Endothelial cell of umbilical vein (primary cell): Measurements from ENCODE around the gene ACSL6.

Source experiments
- EZH2 ChIP-seq: IDR thresholded peaks from 2 replicates; pipeline ENCODE4 v1.6.1; 2012; ENCODE audit warnings: borderline replicate concordance, low read depth, mild to moderate bottlenecking, moderate library complexity, low read length, inconsistent platforms; ENCODE audit not compliant: severe bottlenecking
- GATA2 ChIP-seq: IDR thresholded peaks from 2 replicates; pipeline ENCODE4 v1.7.0; 2011; ENCODE audit warnings: low read depth, mild to moderate bottlenecking, moderate library complexity, mixed read lengths, low read length; ENCODE audit not compliant: insufficient read length, insufficient read depth
- JUN ChIP-seq: IDR thresholded peaks from 2 replicates; pipeline ENCODE4 v1.6.1; 2011; ENCODE audit warnings: borderline replicate concordance, low read depth; ENCODE audit not compliant: insufficient read length, insufficient read depth
- MYC ChIP-seq: IDR thresholded peaks from one replicate; pipeline ENCODE4 v1.6.1; 2011; ENCODE audit warnings: mild to moderate bottlenecking, low read depth, low read length
- POLR2A ChIP-seq: IDR thresholded peaks from 2 replicates; pipeline ENCODE4 v1.6.1; 2012; ENCODE audit warnings: low read depth, mild to moderate bottlenecking, control low read depth, low read length
- POLR2AphosphoS5 ChIP-seq: IDR thresholded peaks from 2 replicates; pipeline ENCODE4 v1.6.1; 2012; ENCODE audit warnings: low read depth, mild to moderate bottlenecking, control low read depth, low read length, moderate library complexity; ENCODE audit not compliant: insufficient read depth
- TF ChIP-seq, protein P1 (sequence below), 2 donors: IDR thresholded peaks; 1 replicate in 1 of 2; 2 replicates in 1 of 2; pipeline ENCODE4 v1.5.1; 2011; ENCODE audit warnings: low read length in 2 of 2, mild to moderate bottlenecking in 2 of 2, moderate library complexity in 2 of 2, control low read depth in 1 of 2, inconsistent platforms in 1 of 2, low read depth in 1 of 2; ENCODE audit not compliant: insufficient read depth in 1 of 2; ENCODE audit errors: extremely low read depth in 1 of 2
- TF ChIP-seq, protein P2 (sequence below): IDR thresholded peaks from 2 replicates; pipeline ENCODE4 v1.6.1; 2011; ENCODE audit not compliant: insufficient read depth, insufficient read length

DNA sequence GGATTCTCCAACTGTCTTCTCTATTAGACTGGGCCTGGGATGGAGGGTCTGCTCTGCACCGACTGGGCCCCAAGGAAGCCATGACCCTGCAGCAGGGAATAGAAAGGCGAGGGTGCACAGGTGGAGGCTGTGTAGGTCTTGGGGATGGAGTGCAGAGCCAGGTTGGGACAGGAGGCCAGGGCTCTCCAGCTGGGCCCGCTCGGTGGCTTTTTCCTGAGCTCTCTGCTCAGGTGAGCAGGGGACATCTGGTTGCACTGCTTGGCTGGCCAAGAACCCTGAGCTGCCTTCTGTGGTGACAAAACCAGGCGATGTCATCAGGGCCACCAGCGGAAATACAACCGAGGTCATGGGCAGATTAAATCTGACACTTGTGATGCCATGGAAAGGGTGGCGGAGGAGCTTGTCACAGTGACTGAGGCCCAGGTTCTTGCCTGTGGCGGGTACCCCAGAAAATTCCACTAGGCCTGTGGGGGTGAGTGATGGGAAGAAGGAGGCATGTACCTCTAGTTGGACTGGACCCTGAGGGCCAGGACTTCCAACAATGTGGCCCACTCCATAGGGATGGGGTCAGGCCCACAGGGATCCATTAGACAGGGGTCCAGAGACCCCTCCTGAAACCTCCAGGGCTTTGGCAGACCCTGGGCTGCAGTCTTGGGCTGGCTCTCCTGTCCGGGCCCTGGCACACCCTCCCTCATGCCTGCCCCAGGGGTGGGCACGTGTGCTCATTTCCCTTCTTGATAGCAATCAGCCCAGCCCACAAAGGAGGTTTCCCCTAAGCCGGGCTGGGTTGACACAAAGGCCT lies 44.6 kb upstream of the ACSL6 start:
- TF ChIP-seq MYC: no peak
- TF ChIP-seq, protein P1, sequence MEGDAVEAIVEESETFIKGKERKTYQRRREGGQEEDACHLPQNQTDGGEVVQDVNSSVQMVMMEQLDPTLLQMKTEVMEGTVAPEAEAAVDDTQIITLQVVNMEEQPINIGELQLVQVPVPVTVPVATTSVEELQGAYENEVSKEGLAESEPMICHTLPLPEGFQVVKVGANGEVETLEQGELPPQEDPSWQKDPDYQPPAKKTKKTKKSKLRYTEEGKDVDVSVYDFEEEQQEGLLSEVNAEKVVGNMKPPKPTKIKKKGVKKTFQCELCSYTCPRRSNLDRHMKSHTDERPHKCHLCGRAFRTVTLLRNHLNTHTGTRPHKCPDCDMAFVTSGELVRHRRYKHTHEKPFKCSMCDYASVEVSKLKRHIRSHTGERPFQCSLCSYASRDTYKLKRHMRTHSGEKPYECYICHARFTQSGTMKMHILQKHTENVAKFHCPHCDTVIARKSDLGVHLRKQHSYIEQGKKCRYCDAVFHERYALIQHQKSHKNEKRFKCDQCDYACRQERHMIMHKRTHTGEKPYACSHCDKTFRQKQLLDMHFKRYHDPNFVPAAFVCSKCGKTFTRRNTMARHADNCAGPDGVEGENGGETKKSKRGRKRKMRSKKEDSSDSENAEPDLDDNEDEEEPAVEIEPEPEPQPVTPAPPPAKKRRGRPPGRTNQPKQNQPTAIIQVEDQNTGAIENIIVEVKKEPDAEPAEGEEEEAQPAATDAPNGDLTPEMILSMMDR (IDR thresholded peaks at IDR 0.05; ENCODE audit: extremely low read depth in 1 of 2, insufficient read depth in 1 of 2, low read depth in 1 of 2, low read length in 2 of 2): no peak
- peak; percentile 25 for TF ChIP-seq GATA2
- TF ChIP-seq, protein P2, sequence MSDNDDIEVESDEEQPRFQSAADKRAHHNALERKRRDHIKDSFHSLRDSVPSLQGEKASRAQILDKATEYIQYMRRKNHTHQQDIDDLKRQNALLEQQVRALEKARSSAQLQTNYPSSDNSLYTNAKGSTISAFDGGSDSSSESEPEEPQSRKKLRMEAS: no peak
- TF ChIP-seq POLR2AphosphoS5: no peak
- no peak for TF ChIP-seq POLR2A
- no peak for TF ChIP-seq EZH2
- no peak for TF ChIP-seq JUN
